Stimulated activated CD8-positive, alpha-beta memory T cell treated with anti-CD3 and anti-CD28 coated beads, Interleukin-4, amount 100 ng/mL, for 4 hours (primary cell): ENCODE data around the gene SLC17A9.
"Not testable (repeated sequence)": the region's sequence is repeated elsewhere in the genome, so short reads cannot be mapped to it uniquely, and the experiment has no call there.

Source experiments
- DNase-seq, 2 donors: peaks; one replicate each; pipeline ENCODE4 v3.0.0-alpha.2; 2020; ENCODE audit warnings: low read depth in 2 of 2, low spot score in 1 of 2

The SLC17A9 gene

DNA sequence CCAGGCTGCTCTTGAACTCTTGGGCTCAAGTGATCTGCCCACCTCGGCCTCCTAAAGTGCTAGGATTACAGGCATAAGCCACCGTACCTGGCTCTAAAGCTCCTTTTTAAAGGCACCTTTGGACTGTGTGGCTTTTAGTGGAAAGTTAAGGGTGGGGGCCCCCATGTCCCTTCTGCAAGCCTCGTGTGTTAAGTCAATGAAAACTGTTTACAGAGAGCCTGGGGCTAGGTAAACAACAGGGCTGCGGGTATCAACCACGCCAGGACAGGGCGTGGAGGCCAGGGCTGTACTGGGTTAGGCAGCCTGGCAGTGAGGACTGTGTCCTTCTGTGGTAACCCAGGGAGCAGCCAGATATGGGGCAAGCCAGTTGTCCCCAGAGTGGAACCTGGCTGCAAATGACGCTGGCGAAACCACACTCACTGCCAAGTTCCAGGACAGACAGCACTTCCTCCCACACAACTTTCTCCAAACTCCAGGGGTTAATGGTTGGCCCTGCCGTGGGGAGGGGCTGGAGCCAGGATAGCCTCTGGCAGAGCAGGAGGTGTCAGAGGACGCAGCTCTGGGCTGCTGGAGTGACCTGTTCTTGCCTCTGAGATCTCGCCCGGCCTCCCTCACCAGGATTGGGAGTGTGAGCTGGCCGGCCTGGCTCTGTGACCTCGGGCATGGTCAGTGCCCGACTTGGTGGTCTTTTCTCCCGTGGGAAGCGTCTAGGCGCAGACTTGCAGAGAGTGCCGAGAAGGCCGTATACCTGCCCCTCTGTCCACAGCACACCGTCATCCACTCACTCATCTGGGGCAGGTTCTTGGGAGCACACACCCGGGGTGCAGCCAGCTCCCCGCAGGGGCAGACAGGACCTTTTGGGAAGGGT, 3.2 kb downstream of the SLC17A9 start:
- DNase-seq: no peak

DNA sequence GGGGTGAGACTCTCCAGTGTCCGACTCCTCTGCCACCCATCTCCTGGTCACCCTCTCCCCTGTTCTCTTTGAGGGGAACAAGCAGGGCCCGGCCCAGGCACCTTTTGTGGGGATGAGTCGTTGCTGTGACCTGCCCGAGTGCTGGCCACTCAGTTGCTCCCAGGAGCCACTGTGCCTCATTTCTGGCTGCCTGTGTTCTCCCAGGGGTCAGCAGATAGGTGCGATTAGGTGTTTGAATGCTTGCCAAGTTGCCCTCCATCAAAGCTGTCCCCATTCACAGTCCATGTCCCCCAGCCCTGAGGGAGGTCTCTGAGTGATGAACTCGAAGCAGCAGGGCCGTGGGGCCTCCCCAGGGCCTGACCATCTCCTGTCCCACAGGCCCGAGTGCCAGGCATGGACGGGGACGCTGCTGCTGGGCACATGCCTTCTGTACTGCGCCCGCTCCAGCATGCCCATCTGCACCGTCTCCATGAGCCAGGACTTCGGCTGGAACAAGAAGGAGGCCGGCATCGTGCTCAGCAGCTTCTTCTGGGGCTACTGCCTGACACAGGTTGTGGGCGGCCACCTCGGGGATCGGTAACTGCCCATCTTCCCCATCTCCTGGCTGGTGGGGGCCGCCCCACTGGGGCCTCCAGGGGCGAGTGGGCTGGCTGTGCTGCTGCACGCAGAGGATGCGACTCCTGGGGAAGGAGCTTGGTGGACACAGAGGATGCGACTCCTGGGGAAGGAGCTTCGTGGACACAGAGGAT, 4.1 kb downstream of the SLC17A9 start:
- DNase-seq: no peak

DNA sequence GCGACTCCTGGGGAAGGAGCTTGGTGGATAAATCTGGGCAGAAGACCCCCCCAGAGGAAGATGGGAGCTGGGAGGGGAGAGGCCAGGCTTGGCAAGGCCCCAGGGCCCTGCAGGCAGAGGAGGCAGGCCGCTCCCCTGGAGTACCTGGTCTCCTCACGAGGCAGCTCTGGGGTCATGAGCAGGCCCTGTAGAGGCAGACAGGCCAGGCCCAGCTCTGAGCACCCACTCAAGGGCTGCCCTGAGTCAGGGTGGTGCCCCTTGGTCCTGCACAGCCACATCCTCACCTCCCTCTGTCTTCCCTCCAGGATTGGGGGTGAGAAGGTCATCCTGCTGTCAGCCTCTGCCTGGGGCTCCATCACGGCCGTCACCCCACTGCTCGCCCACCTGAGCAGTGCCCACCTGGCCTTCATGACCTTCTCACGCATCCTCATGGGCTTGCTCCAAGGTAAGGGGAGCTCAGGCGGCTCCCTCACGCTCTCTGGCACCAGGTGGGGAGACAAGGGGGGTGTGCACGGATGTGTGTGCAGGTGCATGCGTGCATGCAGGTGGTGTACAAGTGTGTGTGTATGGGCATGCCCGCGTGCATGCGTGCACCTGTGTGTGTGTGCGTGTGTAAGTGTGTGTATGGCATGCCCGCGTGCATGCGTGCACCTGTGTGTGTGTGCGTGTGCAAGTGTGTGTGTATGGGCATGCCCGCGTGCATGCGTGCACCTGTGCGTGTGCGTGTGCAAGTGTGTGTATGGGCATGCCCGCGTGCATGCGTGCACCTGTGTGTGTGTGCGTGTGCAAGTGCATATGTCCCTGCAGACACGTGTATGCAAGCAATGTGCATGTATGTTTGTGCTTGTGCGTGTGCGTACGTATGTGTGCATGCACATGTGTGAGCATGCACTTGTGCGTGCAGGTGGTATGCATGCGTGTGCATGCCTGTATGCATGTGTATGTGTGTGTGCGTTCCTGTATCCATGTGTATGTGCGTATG, 4.9 kb downstream of the SLC17A9 start:
- no peak for DNase-seq

DNA sequence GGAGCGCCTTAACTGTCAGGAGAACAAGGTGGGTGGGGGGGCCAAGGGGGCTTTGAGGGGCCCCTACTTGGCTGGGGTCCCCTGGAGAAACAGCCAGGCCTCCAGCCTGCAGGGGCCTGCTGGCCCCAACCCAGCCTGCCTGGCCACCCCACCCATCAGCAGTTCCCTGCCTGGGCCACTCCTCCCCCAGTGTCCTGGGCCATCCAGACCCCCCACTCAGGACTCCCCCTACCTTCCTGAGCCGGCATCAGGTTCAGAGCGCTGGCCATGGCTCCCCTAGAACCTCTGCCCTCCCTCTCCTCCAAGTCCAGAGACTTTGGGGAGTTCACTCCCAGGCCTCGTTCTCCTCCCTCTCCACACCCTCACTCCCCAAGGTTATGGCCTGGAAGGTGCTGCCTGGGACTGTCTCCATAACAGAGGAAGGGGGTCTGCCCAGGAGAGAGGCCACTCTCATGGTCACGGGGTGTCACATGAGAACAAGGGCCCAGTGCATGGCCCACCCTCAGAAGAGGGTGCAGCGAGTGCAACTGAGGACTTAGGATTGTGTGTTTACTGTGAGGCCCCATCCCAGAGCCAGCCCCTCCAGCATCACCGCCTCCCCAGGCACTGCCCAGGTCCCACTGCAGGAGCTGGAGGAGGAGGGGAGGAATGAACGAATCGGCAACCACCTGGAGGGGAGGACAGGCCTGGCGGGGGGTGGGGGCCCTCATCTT, 6.0 kb downstream of the SLC17A9 start:
- DNase-seq: no peak

DNA sequence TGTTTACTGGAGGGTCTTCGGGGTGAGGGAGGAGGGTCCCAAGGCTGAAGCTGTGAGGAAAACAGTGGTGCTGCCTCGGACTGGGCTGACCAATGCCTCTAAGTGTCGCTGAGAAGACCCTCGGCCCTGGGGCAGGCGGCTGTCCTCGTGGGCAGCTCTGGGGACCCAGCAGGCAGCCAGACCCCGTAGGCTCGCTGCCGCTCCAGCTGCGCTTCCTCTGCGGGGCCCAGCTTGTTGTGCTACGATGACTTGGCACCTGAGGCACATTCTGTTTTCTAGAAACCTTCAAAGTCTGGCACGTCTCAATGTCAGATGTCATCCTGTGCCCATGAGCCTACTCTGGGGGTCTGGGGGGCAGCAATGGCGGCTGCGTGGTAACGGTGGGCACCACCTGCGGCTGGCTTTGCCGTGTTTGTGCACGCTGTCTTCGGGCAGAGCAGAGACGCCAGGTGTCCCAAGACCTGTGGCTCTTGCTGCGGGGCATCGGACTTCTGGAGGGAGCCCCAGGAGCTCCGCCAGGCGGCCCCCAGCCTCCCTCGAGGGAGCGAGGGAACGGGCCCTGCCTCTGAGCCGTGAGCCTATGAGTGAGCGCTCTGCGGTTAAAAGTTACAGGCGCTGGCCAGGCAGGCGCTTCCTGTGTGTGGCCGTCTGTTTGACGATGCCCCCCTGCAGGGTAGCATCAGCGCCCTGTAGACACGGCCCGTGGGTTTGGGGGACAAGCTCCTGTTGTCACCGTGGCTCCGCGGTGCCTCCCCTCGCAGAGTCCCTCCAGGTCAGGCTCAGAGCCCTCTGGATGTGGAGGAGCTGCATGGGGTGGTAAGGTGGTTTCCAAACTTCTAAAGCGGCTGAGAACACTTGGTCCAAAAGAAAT, 6.8 kb downstream of the SLC17A9 start:
- DNase-seq: no peak

DNA sequence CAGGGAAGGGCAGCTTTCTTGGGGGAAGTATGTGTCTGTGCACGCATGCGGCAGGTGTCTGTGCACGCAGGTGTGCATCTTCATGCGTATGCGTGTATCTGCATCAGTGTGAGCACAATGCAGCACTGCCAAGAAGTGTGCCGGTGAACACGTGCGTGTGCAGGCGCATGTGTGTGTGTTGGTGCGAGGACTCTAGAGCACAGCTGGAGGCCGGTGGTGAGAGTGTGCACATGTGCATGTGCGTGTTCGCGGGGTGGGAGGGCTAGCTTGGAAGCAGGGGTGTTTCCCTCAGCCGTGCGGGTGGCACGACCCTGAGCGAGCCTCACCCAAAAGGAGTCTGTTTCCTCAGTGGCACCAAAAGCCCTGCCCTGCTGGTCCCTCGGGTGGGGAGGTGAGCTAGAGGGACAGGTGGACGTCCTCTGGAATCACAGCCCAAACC, 7.5 kb downstream of the SLC17A9 start:
- DNase-seq: no peak

DNA sequence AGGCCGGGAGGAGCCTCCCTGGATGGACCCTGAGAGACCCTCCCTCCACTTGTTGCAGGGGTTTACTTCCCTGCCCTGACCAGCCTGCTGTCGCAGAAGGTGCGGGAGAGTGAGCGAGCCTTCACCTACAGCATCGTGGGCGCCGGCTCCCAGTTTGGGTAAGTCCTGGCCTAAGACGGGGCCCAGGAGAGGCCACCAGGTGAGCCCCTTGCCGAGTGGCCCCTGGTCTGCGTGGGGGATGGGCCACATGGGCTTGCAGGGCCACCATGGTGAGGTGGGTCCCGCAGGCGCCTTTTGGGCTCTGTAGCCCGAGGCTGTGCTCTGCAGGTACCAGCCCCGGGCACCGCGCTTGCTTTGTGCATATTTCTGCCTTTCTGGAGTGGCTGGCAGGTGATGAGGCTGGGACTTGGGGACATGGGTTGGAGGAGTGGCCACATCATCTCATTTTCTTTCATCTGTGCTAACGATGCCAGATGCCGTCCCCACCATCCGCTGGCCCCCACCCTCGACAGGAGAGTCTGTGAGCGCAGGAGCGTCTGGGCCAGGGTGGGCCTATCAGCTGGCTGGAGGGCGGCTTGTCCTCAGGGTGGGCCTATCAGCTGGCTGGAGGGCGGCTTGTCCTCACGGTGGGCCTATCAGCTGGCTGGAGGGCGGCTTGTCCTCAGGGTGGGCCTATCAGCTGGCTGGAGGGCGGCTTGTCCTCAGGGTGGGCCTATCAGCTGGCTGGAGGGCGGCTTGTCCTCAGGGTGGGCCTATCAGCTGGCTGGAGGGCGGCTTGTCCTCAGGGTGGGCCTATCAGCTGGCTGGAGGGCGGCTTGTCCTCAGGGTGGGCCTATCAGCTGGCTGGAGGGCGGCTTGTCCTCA, 8.2 kb downstream of the SLC17A9 start:
- not testable (repeated sequence) for DNase-seq

DNA sequence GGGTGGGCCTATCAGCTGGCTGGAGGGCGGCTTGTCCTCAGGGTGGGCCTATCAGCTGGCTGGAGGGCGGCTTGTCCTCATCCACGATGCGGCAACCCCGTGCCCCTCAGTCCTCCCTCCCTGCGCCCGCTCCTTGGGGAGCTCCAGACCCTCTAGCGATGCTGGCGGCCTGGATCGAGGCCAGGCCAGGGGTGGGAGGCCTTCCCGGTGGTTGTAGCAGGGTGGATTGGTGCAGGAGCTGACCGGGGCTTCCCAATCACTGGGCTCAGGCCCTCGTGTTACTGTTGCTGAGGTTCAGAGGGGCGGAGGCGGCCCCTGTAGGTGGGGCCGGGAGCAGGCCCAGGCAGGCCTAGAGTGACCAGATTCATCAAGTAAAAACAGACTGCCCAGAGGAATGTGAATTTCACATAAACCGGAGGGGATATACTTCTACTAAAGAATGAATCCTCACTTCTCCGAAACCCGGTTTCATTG, 8.8 kb downstream of the SLC17A9 start:
- no peak for DNase-seq

DNA sequence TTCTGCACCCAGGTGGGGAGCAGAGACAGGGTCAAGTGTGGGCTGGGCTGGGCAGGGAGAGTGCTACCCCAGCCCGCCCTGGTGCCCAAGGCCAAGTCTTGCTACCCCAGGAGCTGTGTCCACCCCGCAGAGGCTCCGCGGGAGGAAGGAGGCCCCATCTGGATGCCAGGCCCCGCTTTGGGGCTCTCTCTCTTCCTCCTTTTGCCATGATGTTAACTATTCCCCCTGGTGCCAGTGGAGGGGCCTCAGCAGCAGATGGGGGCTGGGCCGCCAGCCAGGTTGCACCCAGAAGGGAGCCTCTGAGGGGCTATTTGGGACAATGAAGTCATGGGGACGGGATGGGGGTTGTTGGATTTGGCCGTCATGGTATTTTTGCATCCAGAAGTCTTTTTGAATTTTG, 9.3 kb downstream of the SLC17A9 start:
- no peak for DNase-seq

DNA sequence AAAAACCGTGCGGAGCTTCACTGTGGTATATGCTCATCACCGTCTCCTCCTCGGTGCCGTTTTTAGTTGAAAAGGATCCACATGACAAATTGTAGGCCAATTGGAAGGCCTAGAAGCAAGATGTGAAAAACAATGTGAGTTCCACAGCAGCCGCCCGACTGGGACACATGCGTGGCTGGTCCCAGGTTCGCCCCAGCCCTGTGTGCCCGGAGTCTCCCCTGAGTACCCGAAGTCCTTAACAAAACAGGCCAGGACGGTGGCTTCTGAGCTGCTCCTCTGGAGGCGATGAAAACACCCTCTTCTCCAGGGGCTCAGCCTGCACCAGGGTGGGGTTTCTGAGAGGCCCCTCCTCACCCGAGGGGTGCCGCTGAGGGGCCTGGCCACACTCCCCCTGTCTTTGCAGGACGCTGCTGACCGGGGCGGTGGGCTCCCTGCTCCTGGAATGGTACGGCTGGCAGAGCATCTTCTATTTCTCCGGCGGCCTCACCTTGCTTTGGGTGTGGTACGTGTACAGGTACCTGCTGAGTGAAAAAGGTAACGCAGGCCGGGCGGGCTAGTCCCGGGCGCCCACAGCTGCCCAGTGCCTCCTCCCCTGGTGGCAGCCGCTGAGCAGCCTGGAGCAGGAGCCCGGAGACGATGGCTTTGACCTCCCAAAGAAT, 9.8 kb downstream of the SLC17A9 start:
- no peak for DNase-seq

DNA sequence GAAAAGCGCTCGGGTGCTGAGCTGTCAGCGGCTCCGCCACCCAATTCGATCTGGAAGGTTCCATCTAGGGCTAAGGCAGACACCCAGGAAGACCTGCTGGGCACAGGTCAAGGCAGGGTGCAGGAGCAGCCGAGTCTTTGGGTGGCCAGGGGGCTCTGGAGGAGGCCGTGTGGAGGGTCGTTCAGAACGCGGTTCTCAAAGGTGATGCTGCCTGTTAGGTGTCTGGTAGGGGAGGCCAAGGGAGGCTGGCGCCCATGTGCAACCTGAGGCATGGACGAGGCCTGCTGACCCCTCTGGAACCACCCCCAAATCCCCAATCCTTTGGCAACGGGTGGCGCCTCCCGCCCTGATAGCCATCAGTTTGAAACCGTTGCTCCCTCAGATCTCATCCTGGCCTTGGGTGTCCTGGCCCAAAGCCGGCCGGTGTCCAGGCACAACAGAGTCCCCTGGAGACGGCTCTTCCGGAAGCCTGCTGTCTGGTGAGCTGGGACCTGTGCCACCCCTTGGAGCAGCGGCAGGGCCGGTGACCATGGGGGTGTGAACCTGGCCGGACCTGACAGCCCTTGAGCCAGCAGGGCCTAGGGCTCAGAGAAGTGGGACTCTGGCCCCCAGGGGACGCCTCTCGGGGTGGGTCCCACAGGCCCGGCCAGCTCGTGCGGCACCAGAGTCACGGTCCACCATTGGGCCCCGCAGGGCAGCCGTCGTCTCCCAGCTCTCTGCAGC, 10.5 kb downstream of the SLC17A9 start:
- DNase-seq: no peak

DNA sequence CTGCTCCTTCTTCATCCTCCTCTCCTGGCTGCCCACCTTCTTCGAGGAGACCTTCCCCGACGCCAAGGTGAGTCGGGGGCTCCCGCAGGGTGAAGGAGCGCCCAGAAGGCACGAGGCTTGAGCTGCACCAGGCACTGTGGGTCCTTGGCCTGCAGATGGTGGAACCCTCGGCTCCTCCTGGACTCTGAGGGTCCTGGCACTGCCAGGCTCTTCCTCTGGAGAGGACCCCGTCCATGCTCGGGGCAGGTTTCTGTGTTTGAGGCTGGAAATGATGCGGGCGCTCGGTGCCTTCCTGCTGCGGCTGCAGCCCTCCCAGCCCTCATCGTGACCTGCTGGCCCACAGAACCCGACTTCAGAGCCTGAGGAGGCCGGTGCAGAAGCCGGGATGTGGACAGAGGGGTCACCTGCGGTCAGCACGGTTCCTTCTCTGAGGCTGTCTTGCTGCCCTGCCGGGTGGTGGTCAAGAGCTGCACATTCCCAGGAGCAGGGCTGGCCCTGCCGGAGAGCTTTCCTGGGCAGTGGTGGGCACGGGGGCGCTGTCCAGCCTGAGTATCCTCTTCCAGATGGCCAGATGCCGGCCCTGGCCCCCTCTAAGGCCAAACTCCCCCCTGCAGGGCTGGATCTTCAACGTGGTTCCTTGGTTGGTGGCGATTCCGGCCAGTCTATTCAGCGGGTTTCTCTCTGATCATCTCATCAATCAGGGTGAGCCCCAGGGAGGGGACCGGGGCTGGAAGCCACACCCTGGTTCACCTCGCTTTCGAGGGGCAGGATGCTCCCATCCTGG, 11.3 kb downstream of the SLC17A9 start:
- no peak for DNase-seq

DNA sequence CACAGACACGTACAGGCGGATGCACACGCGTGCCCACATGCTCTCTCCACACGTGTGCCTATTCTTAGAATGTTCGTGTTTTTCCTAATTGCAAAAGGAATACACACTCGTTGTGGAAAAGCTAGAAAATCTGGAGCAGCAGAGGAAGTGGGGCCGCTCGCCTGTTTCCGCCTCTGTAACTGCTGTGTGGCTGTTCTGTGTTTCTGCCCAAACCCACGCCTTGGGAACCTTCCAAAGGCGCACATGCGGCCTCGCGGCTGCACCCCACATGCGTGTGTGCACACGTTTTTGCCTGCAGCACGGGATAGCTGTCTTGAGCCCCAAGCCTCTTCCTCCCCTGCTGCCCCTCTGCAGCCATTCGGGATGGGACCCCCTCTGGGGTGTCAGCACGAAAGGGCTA, 12.2 kb downstream of the SLC17A9 start:
- DNase-seq: no peak

DNA sequence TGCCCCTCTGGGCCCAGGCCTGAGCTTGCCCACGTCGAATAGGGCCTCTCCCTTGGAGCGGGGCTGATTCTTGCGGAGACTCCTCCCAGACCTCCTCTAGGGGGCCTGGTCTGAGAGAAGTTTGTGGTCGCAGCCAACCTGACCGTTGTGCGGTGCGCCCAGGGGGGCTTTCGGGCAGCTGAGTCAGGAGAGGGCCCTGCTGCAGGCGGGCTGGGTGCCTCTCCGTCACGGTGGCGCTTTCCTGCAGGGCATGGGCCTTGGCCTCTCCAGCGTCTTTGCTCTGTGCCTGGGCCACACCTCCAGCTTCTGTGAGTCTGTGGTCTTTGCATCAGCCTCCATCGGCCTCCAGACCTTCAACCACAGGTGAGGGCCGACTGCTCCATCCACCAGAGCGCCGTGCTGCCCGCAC, 12.9 kb downstream of the SLC17A9 start:
- DNase-seq: no peak

DNA sequence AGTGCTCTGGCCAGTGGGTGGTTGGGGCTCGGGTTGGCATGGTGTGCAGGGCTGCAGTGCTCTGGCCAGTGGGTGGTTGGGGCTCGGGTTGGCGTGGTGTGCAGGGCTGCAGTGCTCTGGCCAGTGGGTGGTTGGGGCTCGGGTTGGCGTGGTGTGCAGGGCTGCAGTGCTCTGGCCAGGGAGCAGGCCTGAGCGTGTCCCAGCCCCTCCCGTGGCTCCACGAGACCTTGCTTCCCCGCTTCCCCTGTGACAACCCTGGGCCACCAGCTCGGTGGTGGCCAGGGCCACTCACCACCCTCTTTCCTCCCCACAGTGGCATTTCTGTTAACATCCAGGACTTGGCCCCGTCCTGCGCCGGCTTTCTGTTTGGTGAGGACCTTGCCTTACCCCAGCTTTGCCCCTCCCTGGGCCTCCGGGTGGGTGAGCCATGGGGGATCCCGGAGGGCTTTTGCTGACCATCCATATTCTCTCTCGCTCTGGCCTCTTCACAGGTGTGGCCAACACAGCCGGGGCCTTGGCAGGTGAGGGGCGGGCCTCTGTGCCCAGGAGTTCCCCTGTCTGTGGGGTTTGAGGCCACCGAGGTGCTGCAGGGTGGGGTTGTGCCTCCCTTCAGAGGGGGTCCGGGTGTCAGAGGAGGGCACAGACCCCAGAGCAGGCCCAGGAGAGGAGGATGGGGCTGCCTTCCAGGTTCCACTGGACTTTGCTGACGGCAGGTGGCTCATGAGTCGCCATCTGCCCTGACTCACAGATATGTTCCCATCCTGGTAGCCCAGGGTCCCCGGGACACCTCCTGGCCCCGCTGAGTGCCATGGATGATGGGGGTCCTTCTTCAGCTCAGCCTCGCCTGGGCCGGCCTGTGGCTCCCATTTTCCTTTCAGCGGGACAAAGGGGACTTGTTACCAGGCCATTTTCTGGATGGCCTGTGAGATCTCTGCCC, 14.0 kb downstream of the SLC17A9 start:
- DNase-seq: no peak

DNA sequence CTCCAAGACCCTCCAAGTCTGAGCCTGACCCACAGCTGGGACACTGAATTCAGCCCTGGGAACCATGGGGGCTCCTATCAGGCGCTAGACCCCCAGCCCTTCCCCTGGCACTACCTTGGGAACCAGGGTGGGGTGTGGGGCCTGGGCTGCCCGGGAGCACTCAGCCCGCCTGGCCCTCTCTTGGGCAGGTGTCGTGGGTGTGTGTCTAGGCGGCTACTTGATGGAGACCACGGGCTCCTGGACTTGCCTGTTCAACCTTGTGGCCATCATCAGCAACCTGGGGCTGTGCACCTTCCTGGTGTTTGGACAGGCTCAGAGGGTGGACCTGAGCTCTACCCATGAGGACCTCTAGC, 14.6 kb downstream of the SLC17A9 start:
- no peak for DNase-seq
